GM18498 (cell line): ENCODE results near the gene RFLNA.

Experiments
- ATAC-seq: cut with Tn5 transposase; IDR thresholded peaks from one replicate; pipeline ENCODE4 v1.9.1; 2021; ENCODE audit warnings: mild to moderate bottlenecking, moderate library complexity; ENCODE audit not compliant: unreplicated experiment

RFLNA gene

GRCh38 chr12:124354400-124354799, 59.5 kb downstream of the RFLNA start:
- ATAC-seq = no peak

- no peak for ATAC-seq
These were observed 61.3 kb downstream of the RFLNA start for GRCh38 chr12:124356221-124356620.

- no peak for ATAC-seq
These were observed 62.7 kb downstream of the RFLNA start for GRCh38 chr12:124357616-124358015.

- ATAC-seq = no peak
These were observed 63.7 kb downstream of the RFLNA start for GRCh38 chr12:124358572-124358971.

GRCh38 chr12:124359671-124360581, 65.0 kb downstream of the RFLNA start:
- no peak for ATAC-seq

GRCh38 chr12:124361074-124361970, 66.4 kb downstream of the RFLNA start:
- ATAC-seq = no peak

- no peak for ATAC-seq
These were observed 67.1 kb downstream of the RFLNA start for GRCh38 chr12:124361996-124362395.

GRCh38 chr12:124363353-124363965, 68.6 kb downstream of the RFLNA start:
- ATAC-seq = no peak

GRCh38 chr12:124364543-124364942, 69.7 kb downstream of the RFLNA start:
- no peak for ATAC-seq
